HG03457 (cell line): ENCODE data around the gene GCNT1.
"Not testable (repeated sequence)": the region's sequence is repeated elsewhere in the genome, so short reads cannot be mapped to it uniquely, and the experiment has no call there.

Experiments
- ATAC-seq: cut with Tn5 transposase; IDR thresholded peaks from one replicate; pipeline ENCODE4 v1.9.1; 2021; ENCODE audit warnings: moderate number of reproducible peaks; ENCODE audit not compliant: unreplicated experiment

Gene GCNT1

DNA sequence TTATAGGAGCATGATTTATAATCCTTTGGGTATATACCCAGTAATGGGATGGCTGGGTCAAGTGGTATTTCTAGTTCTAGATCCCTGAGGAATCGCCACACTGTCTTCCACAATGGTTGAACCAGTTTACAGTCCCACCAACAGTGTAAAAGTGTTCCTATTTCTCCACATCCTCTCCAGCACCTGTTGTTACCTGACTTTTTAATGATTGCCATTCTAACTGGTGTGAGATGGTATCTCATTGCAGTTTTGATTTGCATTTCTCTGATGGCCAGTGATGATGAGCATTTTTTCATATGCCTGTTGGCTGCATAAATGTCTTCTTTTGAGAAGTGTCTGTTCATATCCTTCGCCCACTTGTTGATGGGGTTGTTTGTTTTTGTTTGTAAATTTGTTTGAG is 20.4 kb downstream of the GCNT1 start:
- ATAC-seq: not testable (repeated sequence)

- ATAC-seq: no peak
Measured at GRCh38 chr9:76486151-76486550, 27.2 kb downstream of the GCNT1 start.

DNA sequence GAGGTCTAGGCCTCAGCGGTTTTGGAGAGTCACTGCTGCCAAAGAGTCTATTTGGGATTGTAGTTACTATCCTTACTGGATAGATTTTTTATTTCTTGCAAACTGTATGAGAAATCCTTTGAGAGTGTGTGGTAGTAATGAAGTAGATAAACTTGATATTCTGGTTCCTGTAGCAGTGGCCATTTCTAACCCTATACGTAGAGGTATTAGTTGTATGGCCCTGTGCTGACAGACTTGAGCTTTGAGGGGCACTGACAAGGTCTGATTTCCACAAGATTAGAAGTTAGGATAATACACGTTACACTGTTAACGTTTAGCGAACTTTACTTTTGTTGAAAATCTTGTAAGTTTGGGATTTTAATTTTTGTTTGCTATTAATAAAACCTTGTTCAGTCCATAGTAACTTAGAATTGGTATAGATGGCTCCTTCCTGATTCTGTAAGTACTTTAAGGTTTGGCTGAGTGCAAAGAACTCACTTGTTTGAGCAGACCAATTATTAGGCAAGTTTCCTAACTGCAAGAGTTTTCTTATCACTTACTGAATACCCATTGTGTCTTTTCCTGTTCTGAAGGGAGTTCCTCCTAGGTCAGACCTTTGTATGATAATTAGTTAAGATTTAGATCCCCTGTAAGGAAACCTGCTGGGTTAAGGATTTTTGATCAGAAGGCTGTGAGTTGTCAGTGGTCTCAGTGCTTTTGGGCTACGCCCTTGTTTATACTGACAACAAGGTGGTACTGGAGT is 31.4 kb downstream of the GCNT1 start:
- ATAC-seq: no peak

DNA sequence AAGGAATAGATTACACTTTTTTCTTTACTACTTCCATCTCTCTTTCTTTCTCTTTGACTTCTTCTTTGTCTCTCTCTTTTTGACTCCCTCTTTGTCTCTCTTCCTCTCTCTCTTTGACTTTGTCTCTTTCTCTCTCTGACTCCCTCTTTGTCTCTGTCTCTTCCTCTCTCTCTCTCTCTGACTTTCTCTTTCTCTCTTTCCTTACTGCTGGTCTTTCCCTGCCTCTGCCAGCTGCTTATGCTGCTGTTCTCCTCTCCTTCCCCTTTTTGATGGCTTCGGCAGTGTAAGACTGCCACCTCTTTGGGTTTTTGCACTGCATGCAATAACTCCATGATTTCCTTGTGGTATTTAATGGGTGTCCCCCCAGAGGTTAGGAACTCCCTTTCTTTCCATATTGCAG is 32.1 kb downstream of the GCNT1 start:
- not testable (repeated sequence) for ATAC-seq

DNA sequence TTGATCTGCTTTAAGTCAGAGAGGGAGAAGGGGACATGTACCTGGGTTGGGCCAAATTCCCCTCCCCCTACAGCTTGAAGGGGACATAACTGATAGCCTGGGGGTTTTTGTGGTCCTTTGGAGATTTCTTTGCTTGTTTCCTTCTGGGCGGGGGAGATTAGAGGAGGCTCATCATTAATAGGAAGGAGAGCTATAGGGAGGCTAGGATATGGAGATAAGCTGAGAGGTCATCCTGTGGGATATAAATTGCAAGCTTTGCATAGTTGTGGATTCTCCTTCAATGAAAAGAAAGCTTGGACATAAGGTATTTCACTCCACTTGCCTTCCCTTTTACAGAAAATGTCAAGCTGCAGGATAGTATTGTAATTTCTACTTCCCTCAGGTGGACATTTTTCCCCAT is 34.5 kb downstream of the GCNT1 start:
- not testable (repeated sequence) for ATAC-seq

DNA sequence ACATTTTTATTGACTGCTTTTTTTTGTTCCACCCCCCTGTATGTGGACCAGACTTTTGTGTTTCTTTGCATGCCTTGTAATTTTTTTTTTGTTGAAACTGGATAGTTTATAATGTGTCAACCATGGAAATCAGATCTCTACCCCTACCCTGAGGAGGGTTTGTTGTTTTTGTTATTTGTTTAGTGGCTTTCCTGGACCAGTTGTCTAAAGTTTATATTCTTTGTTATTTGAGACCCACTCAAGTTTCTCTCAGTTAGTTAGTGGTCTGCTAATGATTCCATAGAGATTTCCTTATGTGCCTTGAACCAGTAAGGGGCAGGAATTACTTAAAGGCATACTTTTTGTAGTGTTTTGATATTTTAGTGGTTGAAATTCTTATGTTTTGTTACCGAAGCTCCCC is 41.1 kb downstream of the GCNT1 start:
- no peak for ATAC-seq

DNA sequence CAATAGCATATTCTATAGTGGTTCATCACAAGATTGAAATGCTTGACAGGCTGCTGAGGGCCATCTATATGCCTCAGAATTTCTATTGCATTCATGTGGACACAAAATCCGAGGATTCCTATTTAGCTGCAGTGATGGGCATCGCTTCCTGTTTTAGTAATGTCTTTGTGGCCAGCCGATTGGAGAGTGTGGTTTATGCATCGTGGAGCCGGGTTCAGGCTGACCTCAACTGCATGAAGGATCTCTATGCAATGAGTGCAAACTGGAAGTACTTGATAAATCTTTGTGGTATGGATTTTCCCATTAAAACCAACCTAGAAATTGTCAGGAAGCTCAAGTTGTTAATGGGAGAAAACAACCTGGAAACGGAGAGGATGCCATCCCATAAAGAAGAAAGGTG is 43.8 kb downstream of the GCNT1 start:
- ATAC-seq: no peak

- no peak for ATAC-seq
Measured at GRCh38 chr9:76510041-76510440, 51.1 kb downstream of the GCNT1 start.

GRCh38 chr9:76510446-76510845 is 51.5 kb downstream of the GCNT1 start:
- ATAC-seq: no peak

- no peak for ATAC-seq
Measured at GRCh38 chr9:76512826-76513225, 53.8 kb downstream of the GCNT1 start.

GRCh38 chr9:76516350-76516749 is 57.4 kb downstream of the GCNT1 start:
- no peak for ATAC-seq

GRCh38 chr9:76516871-76517270 is 57.9 kb downstream of the GCNT1 start:
- no peak for ATAC-seq

DNA sequence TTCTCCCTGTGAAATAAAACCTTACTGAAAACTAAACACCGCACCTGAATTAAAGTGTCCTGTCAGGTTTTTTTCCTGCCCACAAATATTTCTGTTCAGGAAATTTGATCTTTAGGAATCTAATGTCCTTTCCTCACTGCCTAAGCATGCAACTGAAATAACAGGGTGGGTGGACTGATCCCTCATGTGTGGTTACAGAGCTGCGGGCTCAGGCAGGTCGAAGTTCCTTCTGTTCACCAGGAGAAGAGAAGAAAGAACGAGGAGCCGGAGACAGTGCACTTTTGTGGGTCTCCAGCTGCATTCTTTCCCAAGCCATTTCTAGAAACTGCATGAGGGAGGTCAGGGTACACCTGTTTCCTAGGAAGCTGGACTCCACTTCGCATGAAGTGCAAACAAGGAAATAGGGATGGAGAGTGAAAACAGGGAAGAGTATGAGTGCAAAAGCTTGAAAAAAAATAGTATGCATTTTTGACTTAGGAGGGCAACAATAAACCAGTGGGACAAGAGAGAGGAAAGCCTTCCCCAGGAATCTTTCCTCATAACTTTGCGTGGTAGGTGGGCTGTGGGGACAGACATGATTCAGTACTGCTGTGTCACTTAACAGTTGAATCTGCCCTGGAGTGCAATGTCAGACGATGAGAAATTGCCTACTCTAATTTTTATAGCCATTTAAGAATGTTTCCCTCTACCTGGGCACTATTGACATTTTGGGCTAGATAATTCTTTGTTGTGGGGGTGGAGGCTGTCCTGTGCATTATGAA is 60.3 kb downstream of the GCNT1 start:
- no peak for ATAC-seq

DNA sequence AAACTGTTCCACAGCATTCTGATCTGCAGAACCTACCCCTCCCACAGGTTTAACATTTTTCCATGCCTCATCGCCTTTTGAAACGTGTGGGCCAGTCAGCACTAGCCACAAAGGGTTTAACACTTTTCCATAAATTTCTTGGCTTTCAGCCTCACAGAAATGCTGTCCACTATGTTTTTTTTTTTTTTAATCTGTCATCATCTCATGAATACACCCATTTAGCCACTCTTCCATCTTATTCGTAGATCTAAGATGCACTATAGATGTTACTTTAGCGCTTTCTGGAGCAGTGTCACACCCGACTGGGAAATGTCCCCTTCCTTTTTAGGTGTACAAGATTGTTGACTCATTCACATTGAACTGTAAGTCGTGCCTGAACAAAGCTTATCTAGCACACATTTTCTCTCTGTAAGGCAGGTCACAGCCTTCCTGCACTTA is 62.3 kb downstream of the GCNT1 start:
- no peak for ATAC-seq

DNA sequence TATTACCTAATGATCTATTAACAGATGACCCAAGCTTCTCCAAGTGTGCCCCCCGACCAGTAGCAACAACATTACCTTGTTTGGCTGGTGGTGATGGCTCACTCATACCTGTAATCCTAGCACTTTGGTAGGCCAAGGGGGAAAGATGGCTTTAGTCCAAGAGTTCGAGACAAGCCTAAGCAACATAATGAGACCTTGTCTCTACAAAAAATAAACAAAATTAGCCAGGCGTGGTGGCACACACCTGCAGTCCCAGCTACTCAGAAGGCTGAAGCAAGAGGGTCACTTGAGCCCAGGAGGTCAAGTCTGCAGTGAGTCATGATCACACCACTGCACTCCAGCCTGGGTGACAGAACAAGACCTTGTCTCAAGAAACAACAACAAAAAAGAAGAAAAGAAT is 62.9 kb downstream of the GCNT1 start:
- no peak for ATAC-seq

DNA sequence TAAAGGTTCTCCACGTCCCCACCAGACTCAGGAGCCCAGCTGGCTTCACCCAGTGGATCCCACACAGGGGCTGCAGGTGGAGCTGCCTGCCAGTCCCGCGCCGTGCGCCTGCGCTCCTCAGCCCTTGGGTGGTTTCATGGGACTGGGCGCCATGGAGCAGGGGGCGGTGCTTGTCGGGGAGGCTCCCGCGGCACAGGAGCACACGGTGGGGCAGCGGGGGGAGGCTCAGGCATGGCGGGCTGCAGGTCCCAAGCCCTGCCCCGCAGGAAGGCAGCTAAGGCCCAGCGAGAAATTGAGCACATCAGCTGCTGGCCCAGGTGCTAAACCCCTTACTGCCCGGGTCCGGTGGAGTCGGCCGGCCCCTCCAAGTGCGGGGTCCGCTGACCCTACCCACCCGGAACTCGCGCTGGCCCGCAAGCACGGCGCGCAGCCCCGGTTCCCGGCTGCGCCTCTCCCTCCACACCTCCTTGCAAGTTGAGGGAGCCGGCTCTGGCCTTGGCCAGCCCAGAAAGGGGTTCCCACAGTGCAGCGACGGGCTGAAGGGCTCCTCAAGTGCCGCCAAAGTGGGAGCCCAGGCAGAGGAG is 64.7 kb downstream of the GCNT1 start:
- not testable (repeated sequence) for ATAC-seq

GRCh38 chr9:76525196-76525595 is 66.2 kb downstream of the GCNT1 start:
- ATAC-seq: no peak

GRCh38 chr9:76526026-76526425 is 67.0 kb downstream of the GCNT1 start:
- ATAC-seq: no peak

- ATAC-seq: no peak
Measured at GRCh38 chr9:76528056-76528455, 69.1 kb downstream of the GCNT1 start.

GRCh38 chr9:76528642-76529190 is 69.7 kb downstream of the GCNT1 start:
- no peak for ATAC-seq

GRCh38 chr9:76529653-76530052 is 70.7 kb downstream of the GCNT1 start:
- ATAC-seq: no peak
